Endothelial cell of umbilical vein (primary cell): Measurements from ENCODE around the gene DNMT1. TPM values are rescaled to one million over a fixed set of nuclear protein-coding genes. Genes with fewer than 3 reads are reported as not detected.

ENCODE experiments used
- BruUV-seq: library from RNA; stranded (reverse); fragments of 400-500 nt; replicated peaks from 2 replicates; lab custom pipeline; 2021; lab: Mats Ljungman, UMichigan
- CTCF ChIA-PET: fragments of 300-600, 350-600 bp; sonication (Branson Sonifier 250); formaldehyde crosslinking; loops from one replicate; lab custom pipeline; 2021; ENCODE audit warnings: antibody characterized with exemption, inconsistent platforms; lab: Charles Lee
- POLR2A ChIA-PET: fragments of 300-600, 350-600 bp; sonication (Branson Sonifier 250); formaldehyde crosslinking; loops from one replicate; lab custom pipeline; 2021; ENCODE audit warnings: antibody characterized with exemption, inconsistent platforms; lab: Charles Lee
- DNase-seq: peaks from one replicate; pipeline ENCODE4 v3.0.0-alpha.2; 2011; ENCODE audit warnings: low read depth, low spot score
- FAIRE-seq: peaks from 2 replicates; lab custom pipeline; 2011; peaks lifted over from hg19 to GRCh38; lab: Jason Lieb, UNC
- H2AFZ ChIP-seq: 2 replicates; pipeline ENCODE4 v1.6.0; 2012; ENCODE audit warnings: low read depth, low read length, control low read depth, inconsistent platforms
- H3K27ac ChIP-seq: 2 replicates; pipeline ENCODE4 v1.5.1; 2011; ENCODE audit warnings: low read depth, mild to moderate bottlenecking, control low read depth, low read length, moderate library complexity; ENCODE audit not compliant: insufficient read depth
- H3K27me3 ChIP-seq, 2 experiments: 2 replicates each; pipeline versions ENCODE4 v1.6.0 to v1.6.1; 2011; ENCODE audit warnings: low read length in 2 of 2, mixed read lengths in 1 of 2; ENCODE audit not compliant: control insufficient read depth in 2 of 2, insufficient read depth in 2 of 2
- H3K36me3 ChIP-seq, 2 experiments: 2 replicates in 1 of 2; 3 replicates in 1 of 2; pipeline ENCODE4 v1.5.1; 2011; ENCODE audit warnings: low read length in 2 of 2, mild to moderate bottlenecking in 1 of 2, moderate library complexity in 1 of 2; ENCODE audit not compliant: control insufficient read depth in 2 of 2, insufficient read depth in 2 of 2; ENCODE audit errors: extremely low read depth in 1 of 2
- H3K4me1 ChIP-seq: 3 replicates; pipeline ENCODE4 v1.5.1; 2011; ENCODE audit warnings: mild to moderate bottlenecking, low read length; ENCODE audit not compliant: control insufficient read depth, insufficient read depth; ENCODE audit errors: extremely low read depth
- H3K4me2 ChIP-seq: 2 replicates; pipeline ENCODE4 v1.6.1; 2011; ENCODE audit warnings: low read length, control low read depth, mixed read lengths; ENCODE audit not compliant: insufficient read depth
- H3K4me3 ChIP-seq, 3 experiments: fragments of 200-600 bp in 1 of 3; sonication (generic), shearing (Covaris generic) in 1 of 3; replicated peaks in 1 of 3; 2 replicates each; pipeline ENCODE4 v1.5.1; 2011 to 2016; ENCODE audit warnings: control low read depth in 3 of 3, low read length in 3 of 3, mild to moderate bottlenecking in 2 of 3, inconsistent platforms in 1 of 3, low read depth in 1 of 3, moderate library complexity in 1 of 3; ENCODE audit not compliant: insufficient read depth in 1 of 3
- H3K79me2 ChIP-seq: 2 replicates; pipeline ENCODE4 v1.6.0; 2012; ENCODE audit warnings: low read length, inconsistent platforms; ENCODE audit not compliant: control insufficient read depth, insufficient read depth
- H3K9ac ChIP-seq: replicated peaks from 2 replicates; pipeline ENCODE3; 2011; ENCODE audit warnings: low read length, control low read depth; ENCODE audit not compliant: insufficient read depth; ENCODE audit errors: extremely low read depth
- H3K9me1 ChIP-seq: replicated peaks from 3 replicates; pipeline ENCODE4 v1.6.0; 2011; ENCODE audit warnings: mild to moderate bottlenecking, low read length; ENCODE audit not compliant: control insufficient read depth, insufficient read depth; ENCODE audit errors: extremely low read depth
- H3K9me3 ChIP-seq: replicated peaks from 2 replicates; pipeline ENCODE4 v1.5.1; 2012; ENCODE audit warnings: low read length, inconsistent platforms; ENCODE audit not compliant: control insufficient read depth, insufficient read depth
- H4K20me1 ChIP-seq: replicated peaks from 2 replicates; pipeline ENCODE3; 2011; ENCODE audit warnings: mild to moderate bottlenecking, low read length; ENCODE audit not compliant: control insufficient read depth, insufficient read depth; ENCODE audit errors: extremely low read depth
- EZH2 ChIP-seq: IDR thresholded peaks from 2 replicates; pipeline ENCODE4 v1.6.1; 2012; ENCODE audit warnings: borderline replicate concordance, low read depth, mild to moderate bottlenecking, moderate library complexity, low read length, inconsistent platforms; ENCODE audit not compliant: severe bottlenecking
- FOS ChIP-seq: IDR thresholded peaks from 2 replicates; pipeline ENCODE4 v1.6.1; 2011; ENCODE audit warnings: mild to moderate bottlenecking, low read length, moderate library complexity, borderline replicate concordance; ENCODE audit not compliant: insufficient read depth
- GATA2 ChIP-seq: IDR thresholded peaks from 2 replicates; pipeline ENCODE4 v1.7.0; 2011; ENCODE audit warnings: low read depth, mild to moderate bottlenecking, moderate library complexity, mixed read lengths, low read length; ENCODE audit not compliant: insufficient read length, insufficient read depth
- JUN ChIP-seq: IDR thresholded peaks from 2 replicates; pipeline ENCODE4 v1.6.1; 2011; ENCODE audit warnings: borderline replicate concordance, low read depth; ENCODE audit not compliant: insufficient read length, insufficient read depth
- MYC ChIP-seq: IDR thresholded peaks from one replicate; pipeline ENCODE4 v1.6.1; 2011; ENCODE audit warnings: mild to moderate bottlenecking, low read depth, low read length
- POLR2A ChIP-seq: IDR thresholded peaks from 2 replicates; pipeline ENCODE4 v1.6.1; 2012; ENCODE audit warnings: low read depth, mild to moderate bottlenecking, control low read depth, low read length
- POLR2AphosphoS5 ChIP-seq: IDR thresholded peaks from 2 replicates; pipeline ENCODE4 v1.6.1; 2012; ENCODE audit warnings: low read depth, mild to moderate bottlenecking, control low read depth, low read length, moderate library complexity; ENCODE audit not compliant: insufficient read depth
- dilution Hi-C: fragments of 300-500 bp; cut with MboI; formaldehyde crosslinking; loops from one replicate; pipeline ENCODE4 v1.15.0; 2019; ENCODE audit warnings: low sequenced_read_pairs; ENCODE audit not compliant: extremely low pct_ligation_motif_present
- intact Hi-C: fragments of 100-400 bp; cut with micrococcal nuclease; formaldehyde crosslinking; loops from one replicate; pipeline ENCODE4 v1.10.0; 2022
- polyA plus RNA-seq, 4 experiments: library from polyadenylated mRNA; depleted of rRNA in 3 of 4; stranded (reverse) in 3 of 4; unstranded in 1 of 4; fragments of >200 nt; gene quantifications; 2 replicates each; pipeline versions ENCODE4 v1.2.1 to v1.2.3, GENCODE V29; 2011 to 2012; ENCODE audit warnings: missing spikeins in 1 of 4
- total RNA-seq: library from RNA; stranded (reverse); gene quantifications from 2 replicates; pipeline ENCODE4 v1.2.3, GENCODE V29; 2021
- TF ChIP-seq, protein P1 (sequence below), 2 donors: IDR thresholded peaks; 1 replicate in 1 of 2; 2 replicates in 1 of 2; pipeline ENCODE4 v1.5.1; 2011; ENCODE audit warnings: low read length in 2 of 2, mild to moderate bottlenecking in 2 of 2, moderate library complexity in 2 of 2, control low read depth in 1 of 2, inconsistent platforms in 1 of 2, low read depth in 1 of 2; ENCODE audit not compliant: insufficient read depth in 1 of 2; ENCODE audit errors: extremely low read depth in 1 of 2
- TF ChIP-seq, protein P2 (sequence below): IDR thresholded peaks from 2 replicates; pipeline ENCODE4 v1.6.1; 2011; ENCODE audit not compliant: insufficient read depth, insufficient read length

DNMT1 gene
- total and polyA plus RNA-seq, 2 donors (not counting 3 experiments of a cell fraction or from before 2014, with no cell fraction given), result 53.4 to 165 TPM

DNA sequence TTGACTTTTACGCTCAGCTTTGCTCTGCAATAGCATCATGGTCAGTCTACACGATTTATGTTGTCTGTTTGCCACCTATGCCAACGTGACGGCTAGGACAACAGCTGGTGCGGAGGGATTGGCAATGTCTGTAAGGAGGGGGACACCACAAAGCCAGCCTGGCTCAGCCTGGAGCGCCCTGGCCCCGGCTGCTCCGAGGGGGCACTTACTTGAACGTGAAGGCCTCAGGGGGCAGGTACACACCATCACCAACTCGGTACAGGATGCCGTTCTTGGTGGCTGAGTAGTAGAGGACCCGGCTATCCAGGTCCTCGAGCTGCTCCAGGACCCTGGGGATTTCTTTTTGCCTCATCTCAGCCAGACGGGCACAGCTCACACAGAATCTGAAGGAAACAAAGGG lies 48.6 kb downstream of the DNMT1 start:
- H3K4me1 ChIP-seq, result no peaks in the 10 kb centered on the region
- DNase-seq, result no peak
- no peaks in the 10 kb centered on the region for H3K27me3 ChIP-seq
- H3K36me3 ChIP-seq, result peaks cover 38 to 54% of the 10 kb centered on the region in 2 experiments
- no peaks in the 10 kb centered on the region for H4K20me1 ChIP-seq
- H2AFZ ChIP-seq, result no peak overlapping the region
- intact Hi-C loops, result no loop called here
- FAIRE-seq, result no peak
- no peak overlapping the region for H3K27ac ChIP-seq
- no peak overlapping the region for H3K4me2 ChIP-seq
- dilution Hi-C loops, result no loop called here
- no peak overlapping the region for H3K9ac ChIP-seq
- H3K79me2 ChIP-seq, result no peaks in the 10 kb centered on the region
- no peaks in the 10 kb centered on the region for H3K9me3 ChIP-seq
- ChIA-PET CTCF (no interaction called here), POLR2A (no interaction called here)
- no peak overlapping the region for H3K4me3 ChIP-seq
- no peak for TF ChIP-seq EZH2
- no TSS peak for BruUV-seq
- no peaks in the 10 kb centered on the region for H3K9me1 ChIP-seq

DNA sequence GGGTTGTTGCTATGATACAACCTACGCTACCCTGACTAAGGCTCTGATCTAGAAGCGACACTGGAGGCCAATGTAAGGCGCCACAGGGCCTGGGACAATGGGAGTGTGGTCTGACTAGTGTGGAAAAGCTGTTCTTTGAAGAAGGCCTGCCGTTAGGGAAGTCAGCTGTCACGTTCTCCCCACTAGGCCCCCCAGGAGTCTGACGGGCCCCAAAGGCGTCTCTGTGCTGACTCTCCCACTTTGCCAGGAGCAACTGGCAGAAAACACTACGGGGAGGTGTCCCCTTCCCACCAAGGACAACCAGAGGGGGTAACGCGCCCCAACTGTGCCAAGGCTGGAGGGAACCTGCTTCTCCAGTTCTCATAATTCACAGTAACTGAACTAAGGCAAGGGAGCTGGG lies 49.7 kb downstream of the DNMT1 start:
- ChIA-PET POLR2A (no interaction called here), CTCF (interaction anchor here (1.2 kb wide), 1 partner anchor 105 kb away, joined by 4 read pairs; no protein-coding TSS in a partner anchor)
- H3K36me3 ChIP-seq, result peaks cover 33 to 52% of the 10 kb centered on the region in 2 experiments
- no peak overlapping the region for H3K4me2 ChIP-seq
- intact Hi-C loops, result no loop called here
- no peaks in the 10 kb centered on the region for H4K20me1 ChIP-seq
- no peak overlapping the region for H2AFZ ChIP-seq
- no peak overlapping the region for H3K4me3 ChIP-seq
- DNase-seq (no peak), FAIRE-seq (no peak)
- BruUV-seq, result no TSS peak
- no peak overlapping the region for H3K9ac ChIP-seq
- H3K4me1 ChIP-seq, result no peaks in the 10 kb centered on the region
- no peaks in the 10 kb centered on the region for H3K9me1 ChIP-seq
- no peak overlapping the region for H3K27ac ChIP-seq
- dilution Hi-C loops, result no loop called here
- no peaks in the 10 kb centered on the region for H3K27me3 ChIP-seq
- H3K79me2 ChIP-seq, result no peaks in the 10 kb centered on the region
- no peaks in the 10 kb centered on the region for H3K9me3 ChIP-seq
- TF ChIP-seq GATA2 (no peak), MYC (no peak), FOS (no peak), POLR2A (no peak), JUN (no peak), POLR2AphosphoS5 (no peak), EZH2 (no peak)
- TF ChIP-seq, protein P1, sequence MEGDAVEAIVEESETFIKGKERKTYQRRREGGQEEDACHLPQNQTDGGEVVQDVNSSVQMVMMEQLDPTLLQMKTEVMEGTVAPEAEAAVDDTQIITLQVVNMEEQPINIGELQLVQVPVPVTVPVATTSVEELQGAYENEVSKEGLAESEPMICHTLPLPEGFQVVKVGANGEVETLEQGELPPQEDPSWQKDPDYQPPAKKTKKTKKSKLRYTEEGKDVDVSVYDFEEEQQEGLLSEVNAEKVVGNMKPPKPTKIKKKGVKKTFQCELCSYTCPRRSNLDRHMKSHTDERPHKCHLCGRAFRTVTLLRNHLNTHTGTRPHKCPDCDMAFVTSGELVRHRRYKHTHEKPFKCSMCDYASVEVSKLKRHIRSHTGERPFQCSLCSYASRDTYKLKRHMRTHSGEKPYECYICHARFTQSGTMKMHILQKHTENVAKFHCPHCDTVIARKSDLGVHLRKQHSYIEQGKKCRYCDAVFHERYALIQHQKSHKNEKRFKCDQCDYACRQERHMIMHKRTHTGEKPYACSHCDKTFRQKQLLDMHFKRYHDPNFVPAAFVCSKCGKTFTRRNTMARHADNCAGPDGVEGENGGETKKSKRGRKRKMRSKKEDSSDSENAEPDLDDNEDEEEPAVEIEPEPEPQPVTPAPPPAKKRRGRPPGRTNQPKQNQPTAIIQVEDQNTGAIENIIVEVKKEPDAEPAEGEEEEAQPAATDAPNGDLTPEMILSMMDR (IDR thresholded peaks at IDR 0.05; ENCODE audit: extremely low read depth in 1 of 2, insufficient read depth in 1 of 2, low read depth in 1 of 2, low read length in 2 of 2), result no peak
- TF ChIP-seq, protein P2, sequence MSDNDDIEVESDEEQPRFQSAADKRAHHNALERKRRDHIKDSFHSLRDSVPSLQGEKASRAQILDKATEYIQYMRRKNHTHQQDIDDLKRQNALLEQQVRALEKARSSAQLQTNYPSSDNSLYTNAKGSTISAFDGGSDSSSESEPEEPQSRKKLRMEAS, result no peak
